ENCODE measurements around the gene MYO1D.
A peak's percentile ranks its signal among the peaks of the same experiment; 100 is the strongest.

MYO1D gene

GRCh38 chr17:32520737-32521404 lies 356.1 kb downstream of the MYO1D start:
- no peak for DNase-seq

GRCh38 chr17:32520104-32520701 lies 356.7 kb downstream of the MYO1D start:
- DNase-seq: peak; percentile 24

GRCh38 chr17:32519228-32520103 lies 357.5 kb downstream of the MYO1D start:
- DNase-seq: peak; percentile 84

- no peak for DNase-seq
These were observed 358.2 kb downstream of the MYO1D start for GRCh38 chr17:32518646-32519227.

- no peak for DNase-seq
These were observed 358.9 kb downstream of the MYO1D start for GRCh38 chr17:32517982-32518381.

- DNase-seq: no peak
These were observed 359.8 kb downstream of the MYO1D start for GRCh38 chr17:32516940-32517701.

- peak; percentile 9 for DNase-seq
These were observed 360.5 kb downstream of the MYO1D start for GRCh38 chr17:32516450-32516849.

GRCh38 chr17:32515677-32516383 lies 361.1 kb downstream of the MYO1D start:
- DNase-seq: no peak

GRCh38 chr17:32514606-32515005 lies 362.3 kb downstream of the MYO1D start:
- DNase-seq: no peak

- no peak for DNase-seq
These were observed 363.3 kb downstream of the MYO1D start for GRCh38 chr17:32513579-32513978.

- no peak for DNase-seq
These were observed 364.6 kb downstream of the MYO1D start for GRCh38 chr17:32512328-32512727.

GRCh38 chr17:32510466-32510865 lies 366.5 kb downstream of the MYO1D start:
- DNase-seq: no peak

- no peak for DNase-seq
These were observed 368.0 kb downstream of the MYO1D start for GRCh38 chr17:32508926-32509325.

GRCh38 chr17:32504166-32504990 lies 372.5 kb downstream of the MYO1D start:
- no peak for DNase-seq

GRCh38 chr17:32503251-32504165 lies 373.4 kb downstream of the MYO1D start:
- no peak for DNase-seq

GRCh38 chr17:32502710-32503109 lies 374.2 kb downstream of the MYO1D start:
- no peak for DNase-seq

GRCh38 chr17:32502013-32502412 lies 374.9 kb downstream of the MYO1D start:
- DNase-seq: no peak

GRCh38 chr17:32498391-32498790 lies 378.5 kb downstream of the MYO1D start:
- no peak for DNase-seq

- no peak for DNase-seq
These were observed 379.3 kb downstream of the MYO1D start for GRCh38 chr17:32497431-32498205.
